Middle frontal gyrus (tissue), 1 donor: ENCODE measurements around the gene NHEJ1.

Experiments
- DNase-seq: peaks from one replicate; pipeline ENCODE4 v3.0.0-alpha.2; 2015; ENCODE audit warnings: low spot score; ENCODE audit errors: extremely low spot score

NHEJ1 gene

DNA sequence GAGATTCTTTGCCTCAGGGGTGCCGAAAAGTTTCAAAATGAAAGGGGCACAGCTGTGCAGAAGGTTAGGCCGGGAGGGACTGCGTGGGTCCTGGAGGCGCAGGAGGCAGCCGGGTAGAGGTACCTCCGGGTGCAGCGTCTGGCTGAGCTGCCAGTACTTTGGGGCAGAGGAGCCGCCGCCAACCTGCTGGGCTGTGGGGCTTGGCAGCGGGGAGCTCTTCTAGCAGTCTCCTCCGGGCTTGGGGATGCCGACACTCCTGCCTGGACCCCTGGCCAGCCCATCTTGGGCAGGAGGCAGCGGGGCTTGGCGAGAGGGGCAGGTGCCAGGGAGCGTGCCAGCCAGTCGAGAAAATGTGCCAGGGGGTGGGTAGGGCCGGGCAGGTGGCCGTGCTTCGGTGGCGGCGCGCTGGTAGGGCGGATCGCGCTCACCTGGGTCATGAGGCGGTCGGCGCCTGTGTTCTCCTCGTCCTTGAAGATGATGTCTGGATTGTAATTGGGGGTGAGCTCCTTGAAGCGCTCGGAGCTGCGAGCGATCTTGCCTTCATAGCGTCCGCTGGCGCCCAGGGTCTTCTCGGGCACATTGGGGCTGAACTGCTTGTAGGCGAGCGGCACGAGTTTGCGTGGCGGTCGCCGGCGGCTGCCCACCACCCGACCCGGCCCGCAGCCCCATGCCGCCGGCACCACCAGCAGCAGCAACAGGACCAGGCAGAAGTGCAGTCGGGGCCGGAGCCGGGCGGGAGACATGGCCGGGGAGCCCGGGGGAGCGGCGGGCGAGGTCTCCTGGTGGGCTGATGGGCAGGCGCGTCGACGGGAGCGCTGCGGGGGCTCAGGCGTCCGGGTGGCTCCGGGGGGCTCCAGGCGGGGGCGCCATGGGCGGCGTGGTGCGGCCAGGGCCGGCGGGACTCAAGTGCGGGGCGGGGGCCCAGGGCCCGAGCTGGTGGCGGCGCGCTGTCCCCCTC, 100.6 kb downstream of the NHEJ1 start:
- DNase-seq, result no peak

DNA sequence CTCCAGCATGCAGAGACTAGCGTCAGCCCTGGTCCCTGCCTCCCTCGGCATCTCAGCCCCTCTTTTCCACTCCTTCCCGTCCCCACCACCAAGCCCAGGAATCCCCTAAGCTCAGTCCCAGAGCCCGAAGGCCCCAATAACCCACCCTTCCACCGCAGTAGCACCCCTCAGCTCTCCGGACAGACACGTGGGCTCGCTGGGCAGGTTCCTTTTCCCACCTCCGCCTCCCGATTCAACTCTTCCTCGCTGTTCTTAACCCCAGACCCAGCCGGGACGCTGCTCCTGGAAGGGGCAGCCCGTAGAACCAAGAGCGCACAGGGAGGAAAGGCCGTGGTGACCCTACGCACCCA, 101.3 kb downstream of the NHEJ1 start:
- no peak for DNase-seq

DNA sequence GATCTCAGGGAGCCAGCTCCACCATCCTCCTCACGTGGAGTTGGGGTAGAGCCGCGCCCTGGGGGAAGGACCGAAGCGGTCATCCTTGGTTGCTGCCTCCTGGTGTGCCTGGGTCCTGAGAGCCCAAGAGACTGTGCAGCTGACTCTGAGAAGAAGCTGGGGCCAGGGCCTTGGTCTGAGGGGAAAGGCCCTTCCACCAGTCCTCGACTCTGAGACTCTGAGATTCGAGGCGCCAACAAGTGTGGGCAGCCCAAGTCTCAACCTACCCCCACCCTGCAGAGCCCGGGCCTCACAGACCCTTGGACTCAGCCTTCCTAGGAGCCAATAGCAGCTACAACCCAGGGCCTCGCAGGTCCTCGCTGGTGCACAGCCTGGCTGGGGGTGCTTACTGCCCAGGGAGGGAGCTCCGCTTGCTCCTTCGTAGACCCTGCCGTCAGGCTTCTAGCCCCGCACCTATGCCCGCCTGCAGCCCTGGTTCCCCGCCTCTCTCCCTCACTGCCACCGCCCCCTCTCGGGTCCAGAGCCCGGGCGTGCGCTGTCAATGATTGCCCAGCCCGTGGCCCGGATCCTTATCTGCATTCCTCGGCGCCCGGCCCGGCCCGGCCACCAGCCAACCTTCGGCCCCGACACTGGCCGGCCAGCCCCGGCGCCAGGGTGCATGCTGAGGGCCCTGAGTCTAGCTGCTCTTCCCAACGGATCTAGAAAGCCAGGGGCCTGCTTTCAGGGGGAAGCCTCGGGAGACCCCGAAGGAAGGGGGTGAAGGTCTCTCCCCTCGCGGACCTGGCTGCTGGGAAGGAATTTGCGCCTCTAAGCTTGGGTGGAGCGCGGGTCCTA, 101.9 kb downstream of the NHEJ1 start:
- DNase-seq, result no peak

DNA sequence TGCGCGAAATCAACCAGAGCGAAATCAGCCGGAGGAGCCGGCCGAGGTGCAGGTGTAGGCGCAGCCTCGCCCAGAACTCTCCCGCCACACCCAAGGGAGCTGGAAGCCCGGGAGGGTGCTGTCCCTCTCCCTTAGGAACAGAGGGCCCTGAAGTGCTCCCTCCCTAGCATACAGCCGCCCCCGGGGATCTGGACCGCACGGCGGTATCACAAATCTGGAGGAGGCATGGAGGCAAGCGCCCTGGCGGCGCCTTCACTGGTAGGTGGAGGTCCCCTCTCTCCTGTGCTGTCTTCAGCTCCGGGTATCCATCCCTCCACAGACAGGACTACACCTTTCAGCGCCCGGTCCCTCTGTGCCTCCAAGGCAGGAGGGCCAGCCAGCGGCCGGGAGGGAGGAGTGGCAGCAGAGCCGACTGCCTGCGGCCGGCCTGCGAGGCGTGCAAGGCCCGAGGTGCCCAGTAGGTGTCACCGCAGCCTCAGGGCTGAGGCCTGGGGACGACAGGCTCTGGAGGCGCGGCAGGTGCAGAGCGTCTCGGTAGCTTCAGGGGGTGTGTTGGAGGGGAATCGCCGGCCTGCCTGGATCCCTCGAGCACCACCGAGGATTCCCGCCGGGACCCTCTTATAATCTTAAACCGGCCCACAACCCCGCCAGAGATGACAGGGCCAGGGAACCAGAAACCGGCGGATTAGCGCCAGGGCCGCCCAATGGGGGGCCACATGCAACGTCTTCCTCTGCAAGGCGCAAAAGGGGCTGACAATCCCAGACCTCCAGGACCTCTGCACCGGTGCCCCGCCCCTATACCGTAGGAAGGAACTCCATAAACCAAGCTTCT, 102.7 kb downstream of the NHEJ1 start:
- DNase-seq, result peak; percentile 60

DNA sequence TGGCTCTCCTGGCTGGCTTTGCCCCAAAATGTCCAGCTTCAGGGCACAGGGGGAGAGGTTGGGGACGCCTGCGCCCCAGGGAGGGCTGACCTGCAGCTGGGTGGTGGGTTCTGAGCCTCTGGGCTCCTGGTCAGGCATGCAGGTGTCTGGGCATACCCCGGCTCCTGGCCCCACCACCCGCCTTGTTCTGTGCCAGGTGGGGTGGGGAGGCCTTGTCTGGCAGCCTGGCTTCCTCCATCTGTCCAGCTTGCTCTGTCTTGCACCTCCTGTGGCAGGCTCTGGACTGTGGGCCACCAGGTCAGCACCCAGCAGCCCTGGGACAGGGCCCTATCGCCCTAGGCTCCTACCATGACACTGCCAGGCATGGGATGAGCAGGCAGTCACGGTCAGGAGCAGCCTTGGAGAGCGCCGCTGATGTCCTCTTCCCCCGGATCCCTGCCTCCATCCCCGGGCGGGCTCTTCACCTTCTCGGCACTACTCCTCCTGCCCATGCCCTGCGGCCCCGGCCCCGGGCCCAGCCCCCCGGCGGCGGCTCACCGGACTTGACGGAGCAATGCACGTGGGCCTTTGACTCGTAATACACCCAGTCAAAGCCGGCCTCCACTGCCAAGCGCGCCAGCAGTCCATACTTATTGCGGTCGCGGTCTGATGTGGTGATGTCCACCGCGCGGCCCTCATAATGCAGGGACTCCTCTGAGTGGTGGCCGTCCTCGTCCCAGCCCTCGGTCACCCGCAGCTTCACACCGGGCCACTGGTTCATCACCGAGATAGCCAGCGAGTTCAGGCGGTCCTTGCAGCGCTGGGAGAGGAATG, 103.5 kb downstream of the NHEJ1 start:
- no peak for DNase-seq

DNA sequence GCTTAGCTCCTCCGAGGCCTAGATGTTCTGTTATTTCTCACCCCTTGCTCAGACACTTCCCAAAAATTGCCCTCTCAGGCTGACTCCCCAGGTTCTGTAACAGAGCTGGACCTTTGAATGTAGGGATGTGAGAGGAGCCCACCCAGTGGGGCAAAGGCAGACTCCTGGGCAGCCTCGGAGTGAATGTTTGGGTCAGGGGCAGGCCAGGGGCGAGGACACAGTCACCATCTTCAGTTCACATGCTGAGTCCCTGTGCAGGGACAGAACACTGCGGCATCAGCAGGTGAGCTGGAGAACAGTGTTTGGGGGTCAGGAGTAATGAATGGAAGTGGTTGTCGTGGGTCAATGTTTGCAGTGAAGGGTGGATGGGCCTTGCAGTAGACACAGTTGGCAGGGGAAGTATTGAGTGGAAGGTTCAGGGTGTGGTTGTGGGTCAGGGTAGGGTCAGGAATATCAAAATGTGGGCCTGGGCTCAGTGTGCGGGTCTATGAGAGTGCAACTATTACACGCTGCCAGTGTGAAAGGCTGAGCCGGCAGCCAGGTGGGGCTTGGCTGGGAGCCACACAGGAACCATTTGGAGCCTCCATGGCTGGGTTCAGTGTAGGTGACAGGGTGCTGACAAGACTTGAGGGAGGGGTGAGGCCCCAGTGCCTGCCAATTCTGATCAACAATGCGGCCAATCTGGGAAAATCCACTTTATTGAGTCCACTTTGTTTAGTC, 104.3 kb downstream of the NHEJ1 start:
- no peak for DNase-seq

DNA sequence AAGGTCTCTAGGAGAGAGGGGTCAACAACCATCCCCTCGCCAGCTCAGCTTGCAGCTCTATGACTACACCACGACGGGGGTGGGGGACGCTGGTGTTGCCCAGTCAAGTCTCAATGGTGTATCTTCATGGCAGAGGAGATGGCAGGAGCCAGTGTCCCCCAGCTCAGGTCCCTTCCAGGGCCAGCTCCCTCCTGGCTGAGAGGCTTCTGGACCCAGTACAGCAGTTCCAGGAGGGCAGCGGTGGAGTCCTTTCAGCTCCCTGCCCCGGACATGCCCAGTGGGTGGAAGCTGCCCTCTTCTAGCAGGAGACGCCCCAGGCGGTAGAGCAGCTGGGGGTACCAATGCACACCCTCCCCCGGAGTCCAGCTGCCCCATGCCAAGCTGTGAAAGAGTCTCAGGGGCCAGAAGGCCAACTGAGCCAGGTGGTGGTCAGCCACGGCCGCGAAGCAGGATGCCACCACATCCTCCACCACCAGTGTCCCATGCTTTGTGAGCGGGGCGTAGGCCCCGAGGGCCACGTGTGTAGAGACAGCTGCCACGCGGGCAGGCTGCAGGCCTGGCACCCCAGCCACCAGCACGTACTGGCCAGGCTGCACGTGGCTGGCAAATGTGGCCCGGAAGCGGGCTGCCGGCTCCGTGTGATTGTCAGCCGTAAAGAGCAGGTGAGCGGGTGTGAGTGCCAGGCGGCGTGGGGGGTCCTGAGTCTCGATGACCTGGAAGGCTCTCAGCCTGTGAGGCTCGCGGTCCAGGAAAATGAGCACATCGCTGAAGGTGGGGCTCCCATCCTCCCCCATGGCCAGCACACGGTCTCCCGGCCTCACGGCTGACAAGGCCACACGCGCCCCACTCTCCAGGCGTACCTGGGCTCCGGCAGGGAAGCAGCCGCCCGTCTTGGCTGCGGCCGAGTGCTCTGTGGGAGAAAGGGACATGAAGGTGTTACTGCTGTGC, 105.4 kb downstream of the NHEJ1 start:
- DNase-seq, result no peak

GRCh38 chr2:219049282-219049681, 111.3 kb downstream of the NHEJ1 start:
- no peak for DNase-seq

GRCh38 chr2:219045937-219046550, 114.6 kb downstream of the NHEJ1 start:
- no peak for DNase-seq

- DNase-seq, result no peak
Observed at GRCh38 chr2:219042750-219043149, 117.9 kb downstream of the NHEJ1 start.

GRCh38 chr2:219042157-219042556, 118.5 kb downstream of the NHEJ1 start:
- DNase-seq, result no peak

GRCh38 chr2:219041252-219041651, 119.4 kb downstream of the NHEJ1 start, which contains the start of gene CFAP65:
Gene CFAP65, minus strand, starts transcription at chr2:219041516. Its CDS starts 2,468 bp downstream, at chr2:219039048.
- peak; percentile 22 for DNase-seq

DNA sequence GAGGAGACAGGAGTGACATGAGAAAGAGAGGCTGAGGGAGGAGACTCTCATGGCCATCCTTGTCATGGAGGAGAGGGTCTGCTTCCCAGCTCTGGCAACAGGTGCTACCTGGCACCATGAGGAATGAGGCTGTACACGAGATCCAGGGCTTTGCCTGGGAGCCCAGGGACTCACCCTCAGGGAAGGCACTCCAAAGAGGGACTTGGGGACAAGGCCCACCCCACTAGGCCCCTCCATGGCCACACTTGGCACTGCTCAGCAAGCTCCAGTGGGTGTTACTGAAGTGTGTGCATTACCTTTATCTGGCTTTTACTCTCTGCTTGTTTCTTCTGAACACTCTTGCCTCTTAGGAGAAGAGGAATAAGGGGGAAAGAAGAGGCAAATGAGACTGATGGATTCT, 122.0 kb downstream of the NHEJ1 start:
- DNase-seq, result no peak

- DNase-seq, result no peak
Observed at GRCh38 chr2:219037783-219038499, 122.7 kb downstream of the NHEJ1 start.

DNA sequence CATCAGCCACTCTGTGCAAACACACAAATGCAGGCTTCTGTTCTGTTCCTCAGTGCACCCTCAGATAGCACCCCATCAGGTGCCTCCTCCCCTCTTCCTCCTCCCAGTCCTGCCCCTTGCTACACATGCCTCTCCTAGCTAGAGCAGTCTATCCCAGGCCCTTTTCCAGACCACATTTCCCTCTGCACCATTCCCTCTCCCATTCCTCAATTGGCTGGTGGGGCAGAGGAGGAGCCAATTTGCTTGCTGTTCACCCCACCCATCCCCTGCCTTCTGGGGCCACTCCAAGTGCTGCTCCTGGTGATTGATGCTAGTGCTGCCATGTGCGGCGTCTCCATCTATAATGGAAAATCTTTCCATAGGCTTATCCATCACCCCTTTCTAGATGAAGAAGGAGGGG, 124.7 kb downstream of the NHEJ1 start:
- no peak for DNase-seq

- DNase-seq, result no peak
Observed at GRCh38 chr2:219034823-219035222, 125.8 kb downstream of the NHEJ1 start.

GRCh38 chr2:219032051-219032745, 128.4 kb downstream of the NHEJ1 start:
- no peak for DNase-seq
